HEK293 (cell line): ENCODE measurements around the gene RORC.

Source experiments
- MYNN ChIP-seq: fragments of 450-650 bp; formaldehyde crosslinking; IDR thresholded peaks from 2 replicates; pipeline ENCODE4 v1.5.1; 2016; ENCODE audit warnings: missing biosample characterization, missing genetic modification characterization, borderline replicate concordance
- ZNF112 ChIP-seq: fragments of 450-650 bp; formaldehyde crosslinking; IDR thresholded peaks from 2 replicates; pipeline ENCODE4 v1.5.0; 2017; ENCODE audit warnings: missing biosample characterization, missing genetic modification characterization
- ZNF174 ChIP-seq: fragments of 450-650 bp; formaldehyde crosslinking; IDR thresholded peaks from 2 replicates; pipeline ENCODE4 v1.5.0; 2017; ENCODE audit warnings: missing biosample characterization, mild to moderate bottlenecking, missing genetic modification characterization
- ZNF175 ChIP-seq: fragments of 450-650 bp; formaldehyde crosslinking; IDR thresholded peaks from 2 replicates; pipeline ENCODE4 v1.5.1; 2016; ENCODE audit warnings: missing biosample characterization, missing genetic modification characterization
- ZNF274 ChIP-seq, 2 experiments: fragments of 200-500 bp in 1 of 2; fragments of 450-650 bp in 1 of 2; sonication (Bioruptor generic) in 1 of 2; formaldehyde crosslinking in 1 of 2; IDR thresholded peaks; 2 replicates each; pipeline versions ENCODE4 v1.5.1 to v1.6.1; 2014 to 2016; ENCODE audit warnings: borderline replicate concordance in 1 of 2, inconsistent platforms in 1 of 2, low read length in 1 of 2, missing biosample characterization in 1 of 2, missing genetic modification characterization in 1 of 2
- ZNF776 ChIP-seq: fragments of 450-650 bp; formaldehyde crosslinking; IDR thresholded peaks from 2 replicates; pipeline ENCODE4 v1.5.0; 2017; ENCODE audit warnings: missing biosample characterization, missing genetic modification characterization, borderline replicate concordance
- TF ChIP-seq, protein P1 (sequence below): fragments of 450-650 bp; formaldehyde crosslinking; IDR thresholded peaks from 2 replicates; pipeline ENCODE4 v1.5.1; 2016; ENCODE audit warnings: missing biosample characterization, missing genetic modification characterization
- TF ChIP-seq, protein P2 (sequence below): fragments of 450-650 bp; formaldehyde crosslinking; IDR thresholded peaks from 2 replicates; pipeline ENCODE4 v1.5.1; 2016; ENCODE audit warnings: missing biosample characterization, missing genetic modification characterization, low read depth
- TF ChIP-seq, protein P3 (sequence below): fragments of 450-650 bp; formaldehyde crosslinking; IDR thresholded peaks from 2 replicates; pipeline ENCODE4 v1.5.1; 2016; ENCODE audit warnings: missing biosample characterization, missing genetic modification characterization
- TF ChIP-seq, protein P4 (sequence below): fragments of 450-650 bp; formaldehyde crosslinking; IDR thresholded peaks from 2 replicates; pipeline ENCODE4 v1.5.1; 2016; ENCODE audit warnings: missing biosample characterization, missing genetic modification characterization
- TF ChIP-seq, protein P5 (sequence below): fragments of 450-650 bp; formaldehyde crosslinking; IDR thresholded peaks from 2 replicates; pipeline ENCODE4 v1.5.1; 2016; ENCODE audit warnings: missing biosample characterization, missing genetic modification characterization

DNA sequence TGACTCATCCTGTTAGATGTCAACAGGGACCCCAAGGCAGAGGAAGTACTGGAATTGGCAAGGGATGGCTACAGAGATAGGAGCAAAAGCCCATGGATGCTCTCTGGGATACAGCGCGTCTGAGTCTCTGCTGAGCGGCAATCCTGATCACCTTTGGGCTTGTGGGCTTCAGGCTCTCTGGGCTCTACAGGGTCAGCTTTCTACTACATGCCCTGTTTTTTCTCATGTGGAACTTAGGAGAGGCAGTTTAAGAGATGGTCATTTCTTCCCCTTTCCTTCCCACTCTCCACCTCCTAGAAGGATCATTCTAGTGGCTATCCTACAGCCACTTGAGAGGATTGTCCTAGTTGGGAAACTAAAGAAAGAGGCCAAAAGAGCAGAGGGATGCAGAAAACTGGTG lies 27.7 kb downstream of the RORC start:
- TF ChIP-seq, protein P1, sequence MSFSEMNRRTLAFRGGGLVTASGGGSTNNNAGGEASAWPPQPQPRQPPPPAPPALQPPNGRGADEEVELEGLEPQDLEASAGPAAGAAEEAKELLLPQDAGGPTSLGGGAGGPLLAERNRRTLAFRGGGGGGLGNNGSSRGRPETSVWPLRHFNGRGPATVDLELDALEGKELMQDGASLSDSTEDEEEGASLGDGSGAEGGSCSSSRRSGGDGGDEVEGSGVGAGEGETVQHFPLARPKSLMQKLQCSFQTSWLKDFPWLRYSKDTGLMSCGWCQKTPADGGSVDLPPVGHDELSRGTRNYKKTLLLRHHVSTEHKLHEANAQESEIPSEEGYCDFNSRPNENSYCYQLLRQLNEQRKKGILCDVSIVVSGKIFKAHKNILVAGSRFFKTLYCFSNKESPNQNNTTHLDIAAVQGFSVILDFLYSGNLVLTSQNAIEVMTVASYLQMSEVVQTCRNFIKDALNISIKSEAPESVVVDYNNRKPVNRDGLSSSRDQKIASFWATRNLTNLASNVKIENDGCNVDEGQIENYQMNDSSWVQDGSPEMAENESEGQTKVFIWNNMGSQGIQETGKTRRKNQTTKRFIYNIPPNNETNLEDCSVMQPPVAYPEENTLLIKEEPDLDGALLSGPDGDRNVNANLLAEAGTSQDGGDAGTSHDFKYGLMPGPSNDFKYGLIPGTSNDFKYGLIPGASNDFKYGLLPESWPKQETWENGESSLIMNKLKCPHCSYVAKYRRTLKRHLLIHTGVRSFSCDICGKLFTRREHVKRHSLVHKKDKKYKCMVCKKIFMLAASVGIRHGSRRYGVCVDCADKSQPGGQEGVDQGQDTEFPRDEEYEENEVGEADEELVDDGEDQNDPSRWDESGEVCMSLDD (tag by site-specific recombination): no peak
- TF ChIP-seq, protein P2, sequence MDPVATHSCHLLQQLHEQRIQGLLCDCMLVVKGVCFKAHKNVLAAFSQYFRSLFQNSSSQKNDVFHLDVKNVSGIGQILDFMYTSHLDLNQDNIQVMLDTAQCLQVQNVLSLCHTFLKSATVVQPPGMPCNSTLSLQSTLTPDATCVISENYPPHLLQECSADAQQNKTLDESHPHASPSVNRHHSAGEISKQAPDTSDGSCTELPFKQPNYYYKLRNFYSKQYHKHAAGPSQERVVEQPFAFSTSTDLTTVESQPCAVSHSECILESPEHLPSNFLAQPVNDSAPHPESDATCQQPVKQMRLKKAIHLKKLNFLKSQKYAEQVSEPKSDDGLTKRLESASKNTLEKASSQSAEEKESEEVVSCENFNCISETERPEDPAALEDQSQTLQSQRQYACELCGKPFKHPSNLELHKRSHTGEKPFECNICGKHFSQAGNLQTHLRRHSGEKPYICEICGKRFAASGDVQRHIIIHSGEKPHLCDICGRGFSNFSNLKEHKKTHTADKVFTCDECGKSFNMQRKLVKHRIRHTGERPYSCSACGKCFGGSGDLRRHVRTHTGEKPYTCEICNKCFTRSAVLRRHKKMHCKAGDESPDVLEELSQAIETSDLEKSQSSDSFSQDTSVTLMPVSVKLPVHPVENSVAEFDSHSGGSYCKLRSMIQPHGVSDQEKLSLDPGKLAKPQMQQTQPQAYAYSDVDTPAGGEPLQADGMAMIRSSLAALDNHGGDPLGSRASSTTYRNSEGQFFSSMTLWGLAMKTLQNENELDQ (tag by site-specific recombination): no peak
- TF ChIP-seq ZNF112 (tag by site-specific recombination): no peak
- no peak for TF ChIP-seq ZNF776 (tag by site-specific recombination)
- TF ChIP-seq, protein P3, sequence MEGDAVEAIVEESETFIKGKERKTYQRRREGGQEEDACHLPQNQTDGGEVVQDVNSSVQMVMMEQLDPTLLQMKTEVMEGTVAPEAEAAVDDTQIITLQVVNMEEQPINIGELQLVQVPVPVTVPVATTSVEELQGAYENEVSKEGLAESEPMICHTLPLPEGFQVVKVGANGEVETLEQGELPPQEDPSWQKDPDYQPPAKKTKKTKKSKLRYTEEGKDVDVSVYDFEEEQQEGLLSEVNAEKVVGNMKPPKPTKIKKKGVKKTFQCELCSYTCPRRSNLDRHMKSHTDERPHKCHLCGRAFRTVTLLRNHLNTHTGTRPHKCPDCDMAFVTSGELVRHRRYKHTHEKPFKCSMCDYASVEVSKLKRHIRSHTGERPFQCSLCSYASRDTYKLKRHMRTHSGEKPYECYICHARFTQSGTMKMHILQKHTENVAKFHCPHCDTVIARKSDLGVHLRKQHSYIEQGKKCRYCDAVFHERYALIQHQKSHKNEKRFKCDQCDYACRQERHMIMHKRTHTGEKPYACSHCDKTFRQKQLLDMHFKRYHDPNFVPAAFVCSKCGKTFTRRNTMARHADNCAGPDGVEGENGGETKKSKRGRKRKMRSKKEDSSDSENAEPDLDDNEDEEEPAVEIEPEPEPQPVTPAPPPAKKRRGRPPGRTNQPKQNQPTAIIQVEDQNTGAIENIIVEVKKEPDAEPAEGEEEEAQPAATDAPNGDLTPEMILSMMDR (tag by site-specific recombination): no peak
- TF ChIP-seq MYNN: no peak
- TF ChIP-seq, protein P4, sequence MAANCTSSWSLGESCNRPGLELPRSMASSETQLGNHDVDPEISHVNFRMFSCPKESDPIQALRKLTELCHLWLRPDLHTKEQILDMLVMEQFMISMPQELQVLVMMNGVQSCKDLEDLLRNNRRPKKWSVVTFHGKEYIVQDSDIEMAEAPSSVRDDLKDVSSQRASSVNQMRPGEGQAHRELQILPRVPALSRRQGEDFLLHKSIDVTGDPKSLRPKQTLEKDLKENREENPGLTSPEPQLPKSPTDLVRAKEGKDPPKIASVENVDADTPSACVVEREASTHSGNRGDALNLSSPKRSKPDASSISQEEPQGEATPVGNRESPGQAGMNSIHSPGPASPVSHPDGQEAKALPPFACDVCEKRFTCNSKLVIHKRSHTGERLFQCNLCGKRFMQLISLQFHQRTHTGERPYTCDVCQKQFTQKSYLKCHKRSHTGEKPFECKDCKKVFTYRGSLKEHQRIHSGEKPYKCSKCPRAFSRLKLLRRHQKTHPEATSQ (tag by site-specific recombination): no peak
- TF ChIP-seq, protein P5, sequence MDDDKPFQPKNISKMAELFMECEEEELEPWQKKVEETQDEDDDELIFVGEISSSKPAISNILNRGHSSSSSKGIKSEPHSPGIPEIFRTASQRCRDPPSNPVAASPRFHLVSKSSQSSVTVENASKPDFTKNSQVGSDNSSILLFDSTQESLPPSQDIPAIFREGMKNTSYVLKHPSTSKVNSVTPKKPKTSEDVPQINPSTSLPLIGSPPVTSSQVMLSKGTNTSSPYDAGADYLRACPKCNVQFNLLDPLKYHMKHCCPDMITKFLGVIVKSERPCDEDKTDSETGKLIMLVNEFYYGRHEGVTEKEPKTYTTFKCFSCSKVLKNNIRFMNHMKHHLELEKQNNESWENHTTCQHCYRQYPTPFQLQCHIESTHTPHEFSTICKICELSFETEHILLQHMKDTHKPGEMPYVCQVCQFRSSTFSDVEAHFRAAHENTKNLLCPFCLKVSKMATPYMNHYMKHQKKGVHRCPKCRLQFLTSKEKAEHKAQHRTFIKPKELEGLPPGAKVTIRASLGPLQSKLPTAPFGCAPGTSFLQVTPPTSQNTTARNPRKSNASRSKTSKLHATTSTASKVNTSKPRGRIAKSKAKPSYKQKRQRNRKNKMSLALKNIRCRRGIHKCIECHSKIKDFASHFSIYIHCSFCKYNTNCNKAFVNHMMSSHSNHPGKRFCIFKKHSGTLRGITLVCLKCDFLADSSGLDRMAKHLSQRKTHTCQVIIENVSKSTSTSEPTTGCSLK (tag by site-specific recombination): no peak
- no peak for TF ChIP-seq ZNF274 (IDR thresholded peaks at IDR 0.05; ENCODE audit: low read length)
- no peak for TF ChIP-seq ZNF274 (tag by site-specific recombination; IDR thresholded peaks at IDR 0.05; ENCODE audit: borderline replicate concordance)
- no peak for TF ChIP-seq ZNF175 (tag by site-specific recombination)
- TF ChIP-seq ZNF174 (tag by site-specific recombination): no peak
